Measurements from ENCODE around the gene SUSD2.

The SUSD2 gene

GRCh38 chr22:24176630-24177029, 4.7 kb upstream of the SUSD2 start:
- H3K4me3 ChIP-seq (ENCODE audit: low read length), result no peak overlapping the region
- no peak for DNase-seq (ENCODE audit: low read depth)
- no peak for TF ChIP-seq CTCF (conservative IDR thresholded peaks at IDR 0.05; ENCODE audit: low read depth, low read length)

- no peak overlapping the region for H3K4me3 ChIP-seq (ENCODE audit: low read length)
- TF ChIP-seq CTCF (conservative IDR thresholded peaks at IDR 0.05; ENCODE audit: low read depth, low read length), result no peak
- no peak for DNase-seq (ENCODE audit: low read depth)
Observed at GRCh38 chr22:24177045-24177444, 4.2 kb upstream of the SUSD2 start.

GRCh38 chr22:24177456-24177855, 3.8 kb upstream of the SUSD2 start:
- no peak for DNase-seq (ENCODE audit: low read depth)
- H3K4me3 ChIP-seq (ENCODE audit: low read length), result no peak overlapping the region
- no peak for TF ChIP-seq CTCF (conservative IDR thresholded peaks at IDR 0.05; ENCODE audit: low read depth, low read length)

GRCh38 chr22:24178021-24178431, 3.3 kb upstream of the SUSD2 start:
- H3K4me3 ChIP-seq (ENCODE audit: low read length), result no peak overlapping the region
- DNase-seq (ENCODE audit: low read depth), result no peak
- no peak for TF ChIP-seq CTCF (conservative IDR thresholded peaks at IDR 0.05; ENCODE audit: low read depth, low read length)

GRCh38 chr22:24178502-24179440, 2.5 kb upstream of the SUSD2 start:
- TF ChIP-seq CTCF (conservative IDR thresholded peaks at IDR 0.05; ENCODE audit: low read depth, low read length), result peak; percentile 49
- no peak for DNase-seq (ENCODE audit: low read depth)

GRCh38 chr22:24179478-24180210, 1.6 kb upstream of the SUSD2 start:
- DNase-seq (ENCODE audit: low read depth), result no peak
- no peak for TF ChIP-seq CTCF (conservative IDR thresholded peaks at IDR 0.05; ENCODE audit: low read depth, low read length)
- H3K4me3 ChIP-seq (ENCODE audit: low read length), result no peak overlapping the region

More at GRCh38 chr22:24178502-24179440, 2.5 kb upstream of the SUSD2 start:
- H3K4me3 ChIP-seq (ENCODE audit: low read length), result no peak overlapping the region
